Stimulated activated CD4-positive, alpha-beta T cell treated with anti-CD3 and anti-CD28 coated beads, Interleukin-2, amount 100 ng/mL, for 4 hours (primary cell): ENCODE results near the gene HMGN4.
"Not testable (repeated sequence)": the region's sequence is repeated elsewhere in the genome, so short reads cannot be mapped to it uniquely, and the experiment has no call there.

Experiments
- DNase-seq: peaks from one replicate; pipeline ENCODE4 v3.0.0-alpha.2; 2020; ENCODE audit warnings: low read depth

HMGN4 gene

DNA sequence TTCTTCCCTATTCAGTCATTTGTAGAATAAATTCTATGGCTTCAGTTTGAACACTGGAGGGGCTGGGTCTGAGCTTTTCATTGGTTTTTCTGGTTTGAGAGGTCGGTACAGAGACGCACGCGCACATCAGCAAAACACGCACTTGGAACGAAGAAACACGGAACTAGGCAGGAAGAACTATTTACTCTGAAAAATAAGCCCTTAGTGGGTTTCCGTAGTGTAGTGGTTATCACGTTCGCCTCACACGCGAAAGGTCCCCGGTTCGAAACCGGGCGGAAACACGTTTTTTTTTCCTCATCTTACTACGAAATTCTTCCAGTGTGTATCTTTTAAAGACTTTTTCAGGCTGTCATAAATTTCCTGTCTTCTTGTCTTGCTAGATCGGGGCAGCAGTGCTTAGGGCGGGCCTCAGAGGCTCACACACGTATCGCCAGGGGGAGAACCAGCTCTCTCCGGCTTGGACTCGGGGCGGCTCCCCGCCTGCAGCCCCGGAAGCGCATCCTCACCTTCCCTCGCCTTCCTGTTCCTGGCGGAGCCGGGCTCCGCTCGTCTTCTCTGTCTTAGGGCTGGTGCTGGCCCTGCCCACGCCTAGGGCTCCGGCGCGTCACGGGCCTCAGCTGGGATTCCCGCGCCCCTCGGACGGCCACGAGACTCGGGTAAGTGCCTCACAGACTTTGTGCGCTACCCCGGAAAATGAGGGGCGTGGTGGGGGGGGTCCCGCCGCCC lies at the start of gene HMGN4:
HMGN4 (plus strand) TSS at position 521 of the 726 bp plus-strand sequence. CDS start 6,841 bp downstream, outside the sequence.
- DNase-seq: peak; percentile 75

DNA sequence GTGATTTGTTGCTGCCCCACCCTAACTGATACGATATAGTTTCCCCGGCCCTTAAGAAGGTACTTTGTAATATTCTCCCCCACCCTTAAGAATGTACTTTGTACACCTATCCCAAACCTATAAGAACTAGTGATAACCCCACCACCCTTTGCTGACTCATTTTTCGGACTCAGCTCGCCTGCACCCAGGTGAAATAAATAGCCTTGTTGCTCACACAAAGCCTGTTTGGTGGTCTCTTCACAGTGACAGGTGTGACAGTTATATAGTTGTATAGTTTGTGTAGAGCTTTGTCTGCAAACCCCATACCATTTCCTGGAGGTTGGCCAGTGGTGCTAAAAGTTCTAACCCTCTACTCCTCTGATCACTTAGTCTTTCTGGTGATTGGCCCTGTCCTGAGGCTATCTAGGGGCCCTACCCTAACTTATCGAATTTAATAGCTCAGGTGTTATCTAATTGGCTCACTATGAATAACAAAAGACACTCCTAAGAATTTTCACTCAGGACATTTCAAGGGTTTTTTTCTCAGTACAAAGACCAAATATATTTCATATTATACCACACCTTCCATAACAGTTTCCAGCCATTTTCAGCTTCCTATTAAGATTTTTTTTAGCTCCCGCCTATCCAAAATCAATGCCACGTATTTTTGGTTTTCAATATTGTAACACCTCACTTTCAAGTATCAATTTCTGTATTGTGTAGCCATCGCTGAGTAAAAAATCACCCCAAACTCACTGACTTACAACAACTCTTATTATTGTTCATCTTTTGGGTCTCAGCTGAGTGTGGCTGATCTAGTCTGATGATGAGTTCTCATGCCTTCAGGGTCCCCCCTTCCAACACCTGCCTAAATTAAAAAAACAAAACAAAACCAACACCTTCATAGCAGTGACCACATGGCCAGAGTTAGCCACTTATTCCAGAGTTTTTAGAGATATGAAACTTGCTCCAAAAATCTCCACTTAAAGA lies 47.9 kb upstream of the HMGN4 start:
- DNase-seq: no peak

DNA sequence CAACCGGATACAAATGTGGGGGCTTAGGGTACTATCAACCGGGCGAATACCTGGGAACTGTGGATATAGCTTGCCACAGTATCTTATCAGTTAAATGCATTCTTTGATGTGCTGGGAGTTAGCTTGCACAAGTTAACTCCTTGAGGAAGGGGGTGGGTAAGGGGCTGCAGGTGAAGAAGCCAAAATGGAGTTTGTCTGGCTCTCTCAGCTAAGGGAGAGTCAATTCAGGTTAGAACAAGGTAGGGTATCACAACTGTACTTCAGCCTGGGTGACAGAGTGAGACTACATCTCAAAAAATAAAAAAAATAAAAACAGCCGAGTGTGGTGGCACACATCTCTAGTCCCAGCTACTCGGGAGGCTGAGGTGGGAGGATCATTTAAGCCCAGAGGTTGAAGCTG lies 46.6 kb upstream of the HMGN4 start:
- no peak for DNase-seq

DNA sequence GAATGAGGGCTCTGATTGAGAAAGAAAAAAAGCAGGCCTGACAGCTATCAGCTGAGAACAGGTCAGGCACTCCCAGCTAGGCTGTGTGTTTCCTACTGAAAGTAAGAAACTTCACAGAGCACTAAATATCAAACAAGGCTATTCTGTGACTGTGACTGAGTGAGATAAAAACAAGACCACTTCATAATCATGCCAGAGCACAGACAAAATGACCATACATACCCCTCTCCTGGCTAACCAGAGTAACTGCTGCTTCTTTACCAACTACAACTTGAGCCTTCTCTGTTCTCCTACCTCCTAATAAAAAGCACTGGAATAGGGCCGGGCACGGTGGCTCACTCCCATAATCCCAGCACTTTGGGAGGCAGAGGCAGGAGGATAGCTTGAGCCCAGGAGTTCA lies 44.9 kb upstream of the HMGN4 start:
- DNase-seq: no peak

DNA sequence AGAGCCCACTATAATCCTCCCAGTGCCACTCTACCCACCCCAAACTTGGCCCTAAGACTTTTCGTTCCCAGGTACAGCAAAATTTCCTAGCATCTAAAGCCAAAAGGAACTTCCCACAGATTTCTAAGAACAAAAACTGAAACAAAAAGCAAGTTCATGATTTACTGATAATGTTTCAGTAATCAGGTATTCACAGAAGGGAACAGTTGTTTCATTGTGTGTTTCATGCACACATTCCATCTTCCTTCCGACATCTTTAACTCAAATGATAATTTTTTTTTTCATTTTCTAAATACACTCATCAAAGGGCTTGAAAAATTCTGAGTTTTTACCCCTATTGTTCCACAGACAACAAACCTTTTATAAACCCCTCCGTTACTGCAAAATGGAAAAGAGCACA lies 44.0 kb upstream of the HMGN4 start:
- no peak for DNase-seq

DNA sequence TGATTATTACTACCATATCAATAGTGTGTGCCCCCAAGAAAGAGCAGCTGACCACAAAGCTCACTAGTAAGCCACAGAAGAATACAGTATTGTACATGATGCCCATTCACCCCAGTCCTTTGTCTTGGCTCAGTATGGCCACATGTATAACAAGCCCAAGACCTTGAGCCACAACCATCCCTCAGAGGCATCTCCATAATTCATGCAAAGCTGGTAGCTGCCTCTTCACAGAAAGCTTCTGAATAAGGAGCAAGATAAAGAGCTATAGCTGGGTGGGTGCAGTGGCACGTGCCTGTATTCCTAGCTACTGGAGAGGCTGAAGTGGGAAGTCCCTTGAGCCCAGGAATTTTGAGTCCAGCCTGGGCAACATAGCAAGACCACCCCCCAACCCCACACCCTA lies 42.9 kb upstream of the HMGN4 start:
- DNase-seq: no peak

DNA sequence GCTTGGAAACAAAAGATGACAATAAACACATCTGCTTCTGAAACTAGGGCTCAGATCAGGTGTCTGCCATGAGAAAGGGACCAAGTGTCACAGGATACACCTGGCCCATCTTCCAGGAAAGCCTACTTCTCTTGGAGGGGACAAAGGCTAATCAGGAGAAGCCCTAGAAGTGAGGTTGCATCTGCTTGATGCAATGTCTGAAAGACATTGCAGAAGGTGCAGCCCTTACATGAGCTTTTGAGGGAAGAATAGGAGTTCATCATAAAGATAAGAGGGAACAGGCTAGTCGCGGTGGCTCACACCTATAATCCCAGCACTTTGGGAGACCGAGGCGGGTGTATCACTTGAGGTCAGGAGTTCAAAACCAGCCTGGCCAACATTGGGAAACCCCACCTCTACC lies 40.6 kb upstream of the HMGN4 start:
- DNase-seq: no peak

DNA sequence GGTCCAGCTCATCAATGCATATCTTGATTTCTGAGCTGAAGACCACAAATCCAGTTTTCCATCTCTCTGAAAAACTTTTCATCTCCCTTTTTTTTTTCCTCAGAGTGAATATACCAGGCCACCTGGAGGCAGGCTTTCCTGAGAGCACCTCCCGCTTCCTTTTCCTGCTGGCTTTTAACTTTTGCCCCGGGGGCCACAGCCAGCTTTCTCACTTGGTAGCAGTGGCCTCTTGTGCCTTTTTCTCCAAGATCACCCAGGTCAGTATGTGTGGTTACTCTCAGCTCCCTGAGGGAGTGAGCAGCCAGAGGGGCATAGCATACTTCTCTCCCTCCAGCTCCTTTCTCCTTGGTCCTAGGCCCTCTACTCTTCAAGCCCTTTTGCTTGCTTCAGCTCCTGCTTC lies 38.1 kb upstream of the HMGN4 start, which contains the start of gene BTN1A1:
BTN1A1 (plus strand) TSS at position 202 of the 400 bp plus-strand sequence. CDS start 984 bp downstream, outside the sequence.
- DNase-seq: no peak

DNA sequence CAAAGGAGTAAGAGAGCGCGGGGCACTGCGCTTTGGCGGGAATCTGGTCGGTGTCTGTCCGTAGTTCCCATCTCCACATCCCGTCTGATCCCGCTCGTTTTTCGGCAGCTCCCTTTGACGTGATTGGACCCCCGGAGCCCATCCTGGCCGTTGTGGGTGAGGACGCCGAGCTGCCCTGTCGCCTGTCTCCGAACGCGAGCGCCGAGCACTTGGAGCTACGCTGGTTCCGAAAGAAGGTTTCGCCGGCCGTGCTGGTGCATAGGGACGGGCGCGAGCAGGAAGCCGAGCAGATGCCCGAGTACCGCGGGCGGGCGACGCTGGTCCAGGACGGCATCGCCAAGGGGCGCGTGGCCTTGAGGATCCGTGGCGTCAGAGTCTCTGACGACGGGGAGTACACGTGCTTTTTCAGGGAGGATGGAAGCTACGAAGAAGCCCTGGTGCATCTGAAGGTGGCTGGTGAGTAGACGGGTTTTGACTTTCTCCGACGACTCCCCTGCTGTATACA lies 36.6 kb upstream of the HMGN4 start:
- no peak for DNase-seq

DNA sequence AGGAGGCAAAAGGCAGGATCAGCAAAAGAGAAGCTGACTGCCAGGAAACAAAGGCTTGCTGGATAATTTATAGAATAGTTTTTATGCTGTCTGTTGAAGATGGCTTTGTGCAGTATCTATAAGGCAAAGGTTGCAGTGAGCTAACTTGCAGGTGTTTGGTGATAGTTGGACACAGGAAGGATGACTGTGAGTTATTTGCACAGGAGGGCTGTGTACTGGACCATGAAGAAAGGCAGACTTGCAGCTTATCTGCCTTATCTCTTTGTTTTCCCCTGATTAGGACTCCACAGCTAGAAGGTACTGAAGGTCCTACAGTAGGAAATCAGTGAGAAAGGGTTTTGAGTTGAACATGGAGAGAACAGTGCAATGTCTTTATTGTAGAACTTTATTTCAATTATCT lies 36.0 kb upstream of the HMGN4 start:
- DNase-seq: no peak

DNA sequence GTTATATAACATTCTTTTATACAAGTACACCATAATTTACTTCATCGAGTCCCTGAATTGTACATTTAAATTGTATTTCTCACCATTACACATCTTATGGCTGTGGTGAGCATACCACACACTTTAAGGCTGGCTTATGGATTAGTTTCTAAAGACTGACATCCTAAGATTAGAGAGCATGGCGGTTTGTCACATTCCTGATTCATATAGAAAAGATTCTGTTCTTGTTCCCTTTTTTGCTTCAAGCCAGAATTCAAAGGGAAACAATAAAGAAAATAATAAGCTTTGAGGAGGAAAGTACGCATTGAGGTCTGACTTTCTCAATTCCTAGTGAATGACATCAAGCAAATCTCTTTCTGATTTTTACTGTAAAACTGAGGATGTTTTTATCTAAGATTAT lies 35.5 kb upstream of the HMGN4 start:
- DNase-seq: no peak

DNA sequence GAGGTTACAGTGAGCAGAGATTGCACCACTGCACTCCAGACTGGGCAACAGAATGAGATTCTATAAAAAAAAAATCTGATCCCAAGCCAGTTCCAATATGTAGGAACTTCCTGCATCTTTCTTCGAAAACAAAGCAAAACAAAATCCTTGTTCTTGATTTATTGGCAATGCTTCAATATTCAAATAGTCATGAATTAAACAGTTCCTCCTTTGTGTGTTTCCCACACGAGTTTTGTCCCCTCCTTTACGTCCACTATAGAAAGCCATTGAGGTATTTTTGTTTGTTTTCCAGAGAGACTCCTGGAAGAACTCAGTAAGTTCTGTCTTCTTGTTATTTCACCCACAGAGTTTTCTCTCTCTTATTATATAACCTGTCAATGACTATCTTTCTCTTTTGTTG lies 30.5 kb upstream of the HMGN4 start:
- no peak for DNase-seq

DNA sequence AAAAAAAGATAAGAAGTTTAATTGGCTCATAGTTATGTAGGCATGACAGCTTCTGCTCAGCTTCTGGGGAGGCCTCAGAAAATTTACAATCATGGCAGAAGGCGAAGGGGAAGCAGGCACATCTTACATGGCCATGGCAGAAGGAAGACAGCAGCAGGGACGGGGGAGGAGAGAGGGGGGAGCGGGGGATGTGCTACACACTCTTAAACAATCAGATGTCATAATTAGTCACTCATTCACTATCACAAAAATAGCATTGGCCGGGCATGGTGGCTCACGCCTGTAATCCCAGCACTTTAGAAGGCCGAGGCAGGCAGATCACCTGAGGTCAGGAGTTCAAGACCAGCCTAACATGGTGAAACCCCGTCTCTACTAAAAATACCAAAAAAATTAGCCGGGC lies 27.1 kb upstream of the HMGN4 start:
- DNase-seq: not testable (repeated sequence)

DNA sequence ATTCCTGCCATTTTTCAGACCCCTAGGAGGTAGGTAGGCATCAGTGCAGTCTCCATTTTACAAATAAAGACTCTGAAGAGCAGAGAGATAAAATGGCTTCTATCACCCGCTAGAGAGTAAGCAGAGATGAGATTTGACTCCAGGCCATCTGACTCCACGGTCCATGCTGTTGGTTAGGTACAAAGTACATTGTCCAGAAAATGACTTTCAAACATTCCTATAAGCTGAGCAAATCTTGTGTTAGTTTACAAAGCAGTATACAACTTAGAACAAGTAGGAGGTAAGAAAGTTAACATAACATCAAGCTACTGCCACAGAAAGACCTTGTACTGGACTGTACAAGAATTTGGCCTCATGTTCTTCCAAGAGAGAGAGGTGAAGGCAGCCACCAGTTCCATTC lies 23.2 kb upstream of the HMGN4 start:
- no peak for DNase-seq

DNA sequence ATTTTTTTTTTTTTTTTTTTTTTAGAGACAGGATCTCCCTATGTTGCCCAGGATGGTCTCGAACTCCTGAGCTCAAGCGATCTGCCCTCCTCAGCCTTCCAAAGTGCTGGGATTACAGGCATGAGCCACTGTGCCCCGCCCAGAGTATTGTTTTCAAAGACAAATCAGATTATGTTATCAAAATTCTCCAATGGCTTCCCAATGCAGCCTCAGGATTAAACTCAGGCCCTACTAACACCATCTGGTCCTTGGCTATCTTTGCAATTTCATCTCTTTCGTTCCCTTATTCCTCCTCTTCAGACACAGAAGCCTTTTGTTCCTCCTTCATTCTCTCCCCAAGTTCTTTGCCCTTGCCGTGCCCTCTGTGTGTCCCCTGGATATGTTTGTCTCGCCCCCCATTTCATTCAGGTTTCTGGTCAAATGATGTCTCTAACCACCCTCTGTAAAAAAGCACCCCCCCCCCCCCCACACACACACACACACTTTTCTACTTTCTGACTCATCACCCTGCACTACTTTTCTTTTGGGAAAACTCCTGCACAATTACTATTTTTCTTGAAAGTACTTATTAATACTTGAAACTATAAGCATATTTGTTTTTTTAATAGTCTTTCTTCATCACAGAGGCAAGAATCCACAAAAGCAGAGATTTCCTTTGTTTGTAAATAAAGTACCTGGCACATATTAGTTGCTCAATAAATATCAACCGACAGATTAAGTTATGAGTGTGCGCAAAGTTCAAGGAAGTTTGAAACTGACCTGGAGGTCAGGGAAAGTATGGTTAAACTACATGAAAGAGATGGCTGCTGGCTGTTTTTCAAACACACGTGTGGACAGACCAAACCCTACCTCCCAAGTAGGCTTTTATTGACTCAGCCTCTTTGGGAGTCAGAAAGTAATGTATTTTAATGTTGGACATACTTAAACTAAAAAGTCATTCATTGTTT lies 21.4 kb upstream of the HMGN4 start:
- no peak for DNase-seq

DNA sequence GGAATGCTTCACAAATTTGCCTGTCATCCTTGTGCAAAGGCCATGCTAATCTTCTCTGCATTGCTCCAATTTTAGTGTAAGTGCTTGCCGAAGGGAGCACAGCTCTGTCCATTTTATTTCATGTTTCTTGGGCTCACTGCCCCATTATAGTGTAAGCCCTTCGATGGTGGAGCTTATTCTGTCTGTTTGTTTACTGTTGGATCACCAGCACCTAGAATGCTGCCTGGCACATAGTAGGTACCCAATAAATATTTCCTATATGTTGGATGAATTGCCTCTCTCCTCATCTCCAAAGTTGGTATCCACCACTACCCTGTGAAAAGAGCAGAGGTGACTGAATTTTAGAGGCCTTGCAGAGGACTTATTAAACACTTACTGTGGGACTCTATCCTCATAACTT lies 18.8 kb upstream of the HMGN4 start:
- no peak for DNase-seq

DNA sequence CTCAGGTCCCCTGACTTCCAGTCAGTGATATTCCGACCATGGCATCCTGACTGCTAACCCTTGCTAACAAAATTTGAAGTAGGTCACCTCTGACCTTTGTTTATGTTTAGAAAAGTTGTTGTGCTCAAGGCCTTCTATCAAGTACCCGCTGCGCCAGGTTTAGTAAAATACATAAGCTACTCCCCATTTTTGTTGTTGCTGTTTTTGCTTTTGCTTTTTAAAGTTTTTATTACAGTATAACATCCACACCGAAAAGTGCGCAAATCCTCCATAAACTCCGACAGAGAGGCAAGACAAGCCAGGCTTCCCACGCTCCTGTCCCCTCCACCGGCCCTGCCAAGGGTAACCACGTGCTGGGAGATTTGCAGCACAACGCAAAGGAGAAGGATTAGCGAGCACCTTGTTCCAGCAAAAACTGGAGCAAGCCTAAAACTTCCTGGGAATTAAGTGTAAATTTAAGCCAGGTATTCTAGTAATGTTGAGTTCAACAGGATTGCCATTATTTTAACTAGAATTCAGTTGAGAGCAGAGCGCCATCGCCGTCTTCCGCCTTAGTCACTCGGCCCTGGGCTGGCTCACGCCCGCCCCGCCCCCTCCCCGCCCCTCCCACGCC lies 17.8 kb upstream of the HMGN4 start:
- no peak for DNase-seq

DNA sequence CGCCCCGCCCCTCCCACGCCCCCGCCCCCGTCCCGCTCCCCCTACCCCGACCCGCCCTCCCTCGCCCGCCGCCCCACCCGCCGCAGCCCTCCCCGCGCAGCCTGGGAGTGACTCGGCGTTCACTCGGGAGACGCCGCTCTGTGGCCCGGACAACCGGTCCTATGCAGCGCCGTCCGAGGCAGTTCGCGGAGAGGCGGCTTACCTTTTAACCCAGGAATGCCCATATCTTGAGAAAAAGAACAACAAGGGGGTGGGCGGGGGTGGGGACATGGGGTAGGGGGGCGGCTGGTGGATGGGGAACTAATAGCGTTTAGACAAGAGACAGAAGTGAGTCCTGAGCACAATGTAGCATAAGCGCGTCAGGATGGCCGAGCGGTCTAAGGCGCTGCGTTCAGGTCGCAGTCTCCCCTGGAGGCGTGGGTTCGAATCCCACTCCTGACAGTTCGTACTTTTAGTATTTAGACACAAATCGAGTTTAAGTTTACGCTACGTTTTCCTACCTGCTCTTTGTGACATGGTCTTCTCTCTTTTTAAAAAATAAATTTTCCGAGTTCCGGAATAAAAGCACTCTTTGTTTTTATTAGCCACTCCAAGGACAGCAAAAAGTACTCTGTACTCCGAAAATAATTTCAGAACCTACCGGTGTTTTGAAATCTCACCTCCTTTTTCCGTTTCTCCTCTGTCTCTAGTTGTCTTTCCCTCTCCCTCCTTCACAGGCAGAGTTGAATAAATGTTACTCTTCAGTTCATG lies 17.1 kb upstream of the HMGN4 start:
- peak; percentile 75 for DNase-seq

DNA sequence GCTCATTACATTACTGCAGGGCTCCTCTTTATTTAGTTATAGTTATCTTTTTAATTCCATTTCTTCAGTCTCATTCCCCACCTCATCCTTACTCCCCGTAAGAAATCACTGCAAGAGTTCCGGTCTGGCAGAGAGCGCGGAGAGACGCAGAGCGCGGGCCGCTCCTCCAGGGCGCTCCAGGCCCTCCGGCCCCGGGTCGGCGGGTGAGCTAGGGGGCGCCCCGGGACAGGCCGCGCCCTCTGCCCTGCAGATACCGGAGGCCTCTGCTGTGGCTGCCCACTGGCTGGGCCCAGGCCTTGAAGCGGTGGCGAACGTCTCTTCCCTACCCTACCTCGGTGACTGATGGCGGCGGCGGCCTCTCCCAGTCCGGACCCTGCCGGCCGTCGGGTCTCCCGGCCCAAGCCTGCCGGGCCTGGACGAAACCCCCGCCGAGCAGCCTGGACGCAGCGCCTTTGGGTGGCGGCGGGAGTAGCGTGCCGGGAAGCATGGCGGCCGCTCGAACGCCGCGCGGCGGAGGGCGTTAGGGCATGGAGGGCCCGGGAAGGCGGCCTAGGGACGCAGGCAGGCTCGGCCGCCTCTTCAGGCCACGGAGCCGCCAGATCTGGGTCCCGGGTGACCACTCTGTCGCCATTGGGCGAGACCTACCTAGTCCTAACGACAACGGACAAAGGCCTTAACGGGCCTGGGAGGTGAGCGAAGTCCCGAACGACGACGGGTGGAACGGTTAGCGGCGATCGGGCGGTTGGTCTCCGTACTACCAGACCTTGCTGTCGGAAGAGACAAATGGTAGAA lies 16.4 kb upstream of the HMGN4 start:
- DNase-seq: no peak
